ENCODE results near the gene ATP5ME.

- TF ChIP-seq EP300 (IDR thresholded peaks at IDR 0.05; ENCODE audit: borderline replicate concordance): no peak
- TF ChIP-seq YY1 (IDR thresholded peaks at IDR 0.05; ENCODE audit: low read depth): no peak
- no peak for TF ChIP-seq RAD21 (IDR thresholded peaks at IDR 0.05; ENCODE audit: low read depth)
- TF ChIP-seq, protein P1, sequence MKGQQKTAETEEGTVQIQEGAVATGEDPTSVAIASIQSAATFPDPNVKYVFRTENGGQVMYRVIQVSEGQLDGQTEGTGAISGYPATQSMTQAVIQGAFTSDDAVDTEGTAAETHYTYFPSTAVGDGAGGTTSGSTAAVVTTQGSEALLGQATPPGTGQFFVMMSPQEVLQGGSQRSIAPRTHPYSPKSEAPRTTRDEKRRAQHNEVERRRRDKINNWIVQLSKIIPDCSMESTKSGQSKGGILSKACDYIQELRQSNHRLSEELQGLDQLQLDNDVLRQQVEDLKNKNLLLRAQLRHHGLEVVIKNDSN (IDR thresholded peaks at IDR 0.05): no peak
- no peak for TF ChIP-seq CREB1 (IDR thresholded peaks at IDR 0.05; ENCODE audit: low read depth)
- no peak for TF ChIP-seq TAF1 (IDR thresholded peaks at IDR 0.05; ENCODE audit: low read depth)
- no peak for TF ChIP-seq ZBTB7A (IDR thresholded peaks at IDR 0.05; ENCODE audit: low read depth)
- TF ChIP-seq EGR1 (IDR thresholded peaks at IDR 0.05): no peak
- TF ChIP-seq, protein P2, sequence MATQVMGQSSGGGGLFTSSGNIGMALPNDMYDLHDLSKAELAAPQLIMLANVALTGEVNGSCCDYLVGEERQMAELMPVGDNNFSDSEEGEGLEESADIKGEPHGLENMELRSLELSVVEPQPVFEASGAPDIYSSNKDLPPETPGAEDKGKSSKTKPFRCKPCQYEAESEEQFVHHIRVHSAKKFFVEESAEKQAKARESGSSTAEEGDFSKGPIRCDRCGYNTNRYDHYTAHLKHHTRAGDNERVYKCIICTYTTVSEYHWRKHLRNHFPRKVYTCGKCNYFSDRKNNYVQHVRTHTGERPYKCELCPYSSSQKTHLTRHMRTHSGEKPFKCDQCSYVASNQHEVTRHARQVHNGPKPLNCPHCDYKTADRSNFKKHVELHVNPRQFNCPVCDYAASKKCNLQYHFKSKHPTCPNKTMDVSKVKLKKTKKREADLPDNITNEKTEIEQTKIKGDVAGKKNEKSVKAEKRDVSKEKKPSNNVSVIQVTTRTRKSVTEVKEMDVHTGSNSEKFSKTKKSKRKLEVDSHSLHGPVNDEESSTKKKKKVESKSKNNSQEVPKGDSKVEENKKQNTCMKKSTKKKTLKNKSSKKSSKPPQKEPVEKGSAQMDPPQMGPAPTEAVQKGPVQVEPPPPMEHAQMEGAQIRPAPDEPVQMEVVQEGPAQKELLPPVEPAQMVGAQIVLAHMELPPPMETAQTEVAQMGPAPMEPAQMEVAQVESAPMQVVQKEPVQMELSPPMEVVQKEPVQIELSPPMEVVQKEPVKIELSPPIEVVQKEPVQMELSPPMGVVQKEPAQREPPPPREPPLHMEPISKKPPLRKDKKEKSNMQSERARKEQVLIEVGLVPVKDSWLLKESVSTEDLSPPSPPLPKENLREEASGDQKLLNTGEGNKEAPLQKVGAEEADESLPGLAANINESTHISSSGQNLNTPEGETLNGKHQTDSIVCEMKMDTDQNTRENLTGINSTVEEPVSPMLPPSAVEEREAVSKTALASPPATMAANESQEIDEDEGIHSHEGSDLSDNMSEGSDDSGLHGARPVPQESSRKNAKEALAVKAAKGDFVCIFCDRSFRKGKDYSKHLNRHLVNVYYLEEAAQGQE (IDR thresholded peaks at IDR 0.05; ENCODE audit: low read depth): no peak
Measured at GRCh38 chr4:692771-693554, 18.9 kb upstream of the ATP5ME start.

Measured in Ishikawa (cell line).